Measurements from ENCODE around the gene TOMM6.

TOMM6 gene

DNA sequence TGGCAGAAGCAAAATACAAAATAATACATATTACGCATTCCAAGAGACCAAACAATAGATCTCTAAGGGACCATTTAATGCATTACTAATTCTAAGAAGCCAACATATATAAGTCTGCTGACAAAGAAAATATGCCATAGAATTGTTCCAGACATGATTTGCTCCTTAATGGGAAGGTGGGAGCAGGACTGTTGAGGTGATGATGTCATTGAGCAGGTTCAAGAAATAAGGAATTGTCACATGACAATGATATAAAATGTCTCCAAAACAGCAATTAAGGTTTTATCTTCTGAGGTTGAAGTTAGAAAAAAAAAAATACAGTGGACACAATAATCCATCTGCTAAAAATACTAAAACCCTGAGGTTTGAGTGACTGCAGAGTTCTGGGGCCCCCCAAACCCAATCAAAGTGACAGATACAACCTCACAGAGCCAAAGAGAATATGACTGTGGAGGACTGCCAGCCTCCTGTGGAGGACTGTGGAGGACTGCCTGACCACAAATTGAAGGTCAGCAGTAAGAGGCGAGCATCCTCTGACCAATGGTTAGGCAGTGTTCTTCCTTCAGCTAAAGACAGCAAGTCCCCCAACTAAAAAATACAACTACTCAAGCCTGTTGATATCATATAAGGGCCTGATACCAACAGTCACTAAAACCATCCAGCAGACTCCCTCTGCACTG lies 39.0 kb downstream of the TOMM6 start:
- TF ChIP-seq, protein P1, sequence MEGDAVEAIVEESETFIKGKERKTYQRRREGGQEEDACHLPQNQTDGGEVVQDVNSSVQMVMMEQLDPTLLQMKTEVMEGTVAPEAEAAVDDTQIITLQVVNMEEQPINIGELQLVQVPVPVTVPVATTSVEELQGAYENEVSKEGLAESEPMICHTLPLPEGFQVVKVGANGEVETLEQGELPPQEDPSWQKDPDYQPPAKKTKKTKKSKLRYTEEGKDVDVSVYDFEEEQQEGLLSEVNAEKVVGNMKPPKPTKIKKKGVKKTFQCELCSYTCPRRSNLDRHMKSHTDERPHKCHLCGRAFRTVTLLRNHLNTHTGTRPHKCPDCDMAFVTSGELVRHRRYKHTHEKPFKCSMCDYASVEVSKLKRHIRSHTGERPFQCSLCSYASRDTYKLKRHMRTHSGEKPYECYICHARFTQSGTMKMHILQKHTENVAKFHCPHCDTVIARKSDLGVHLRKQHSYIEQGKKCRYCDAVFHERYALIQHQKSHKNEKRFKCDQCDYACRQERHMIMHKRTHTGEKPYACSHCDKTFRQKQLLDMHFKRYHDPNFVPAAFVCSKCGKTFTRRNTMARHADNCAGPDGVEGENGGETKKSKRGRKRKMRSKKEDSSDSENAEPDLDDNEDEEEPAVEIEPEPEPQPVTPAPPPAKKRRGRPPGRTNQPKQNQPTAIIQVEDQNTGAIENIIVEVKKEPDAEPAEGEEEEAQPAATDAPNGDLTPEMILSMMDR (IDR thresholded peaks at IDR 0.05; ENCODE audit: low read depth, low read length, missing control alignments) = no peak
- no peak for DNase-seq (ENCODE audit: low read depth)
- H3K4me3 ChIP-seq (ENCODE audit: low read depth, low read length) = no peak overlapping the region

DNA sequence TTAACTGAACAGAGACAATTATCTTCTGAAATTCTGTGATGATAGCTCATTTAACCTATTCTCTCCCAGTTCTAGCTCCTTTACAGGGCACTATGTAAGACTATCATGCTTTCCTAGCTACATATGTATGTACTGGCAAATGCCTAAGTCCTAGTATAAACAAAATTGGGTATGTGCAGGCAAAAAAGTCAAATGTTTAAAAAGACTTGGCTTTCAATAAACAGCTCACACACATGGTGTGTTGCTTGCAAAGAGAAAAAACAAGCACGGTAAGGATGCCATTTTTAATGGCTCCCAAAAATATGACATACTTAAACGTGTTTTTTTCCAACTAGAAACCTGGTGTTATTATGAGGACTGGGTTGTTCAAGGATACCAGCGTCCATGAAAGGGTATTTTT lies 44.8 kb downstream of the TOMM6 start:
- TF ChIP-seq, protein P1 (IDR thresholded peaks at IDR 0.05; ENCODE audit: low read depth, low read length, missing control alignments) = no peak
- H3K4me3 ChIP-seq (ENCODE audit: low read depth, low read length) = no peak overlapping the region
- no peak for DNase-seq (ENCODE audit: low read depth)

DNA sequence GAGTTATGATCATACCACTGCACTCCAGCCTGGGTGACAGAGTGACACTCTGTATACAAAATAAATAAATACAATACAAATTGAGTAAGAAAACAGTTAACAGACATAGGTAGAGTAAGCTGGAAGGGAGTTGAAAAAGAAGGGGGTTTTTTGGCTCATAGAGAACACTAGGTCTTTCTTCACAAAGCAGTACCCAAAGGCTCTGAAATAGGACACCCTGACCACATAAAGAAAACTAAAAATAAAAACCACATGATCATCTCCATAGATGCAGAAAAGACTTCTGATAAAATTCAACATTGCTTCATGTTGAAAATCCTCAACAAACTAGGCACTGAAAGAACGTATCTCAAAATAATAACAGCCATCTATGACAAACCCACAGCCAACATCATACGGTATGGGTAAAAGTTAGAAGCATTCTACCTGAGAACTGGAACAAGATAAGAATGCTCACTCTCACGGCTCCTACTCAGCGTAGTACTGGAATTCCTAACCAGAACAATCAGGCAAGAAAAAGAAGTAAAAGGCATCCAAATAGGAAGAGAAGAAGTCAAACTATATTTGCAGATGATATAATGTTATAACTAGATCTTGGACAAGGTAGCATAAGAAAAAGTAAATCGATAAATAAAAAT lies 48.6 kb downstream of the TOMM6 start:
- TF ChIP-seq, protein P1 (IDR thresholded peaks at IDR 0.05; ENCODE audit: low read depth, low read length, missing control alignments) = no peak
- no peak overlapping the region for H3K4me3 ChIP-seq (ENCODE audit: low read depth, low read length)
- no peak for DNase-seq (ENCODE audit: low read depth)

DNA sequence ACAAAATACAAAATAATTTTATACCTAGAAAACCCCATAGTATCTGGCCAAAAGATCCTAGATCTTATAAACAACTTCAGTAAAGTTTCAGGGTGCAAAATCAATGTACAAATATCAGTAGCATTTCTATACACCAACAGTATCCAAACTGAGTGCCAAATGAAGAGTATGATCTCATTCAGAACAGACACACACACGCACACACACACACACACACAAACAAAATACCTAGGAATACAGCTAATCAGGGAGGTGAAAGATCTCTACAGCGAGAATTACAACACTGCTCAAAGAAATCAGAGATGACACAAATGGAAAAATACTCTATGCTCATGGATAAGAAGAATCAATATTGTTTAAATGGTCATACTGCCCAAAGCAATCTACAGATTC lies 49.2 kb downstream of the TOMM6 start:
- TF ChIP-seq, protein P1 (IDR thresholded peaks at IDR 0.05; ENCODE audit: low read depth, low read length, missing control alignments) = no peak
- H3K4me3 ChIP-seq (ENCODE audit: low read depth, low read length) = no peak overlapping the region
- no peak for DNase-seq (ENCODE audit: low read depth)

Measured in GM12864 (cell line).